A673 (cell line): ENCODE data around the gene STYK1.

Experiments
- EZH2 ChIP-seq: fragments of 200-600 bp; sonication (generic); IDR thresholded peaks from 2 replicates; pipeline ENCODE4 v1.6.1; 2017; ENCODE audit warnings: borderline replicate concordance, low read depth, mild to moderate bottlenecking, mixed read lengths, antibody characterized with exemption, low read length; ENCODE audit not compliant: poor library complexity, severe bottlenecking
- TF ChIP-seq, protein P1 (sequence below): fragments of 300-800, 200-600 bp; sonication (generic); conservative IDR thresholded peaks from 2 replicates; pipeline ENCODE4 v1.5.1; 2017; ENCODE audit warnings: low read depth, mild to moderate bottlenecking, antibody characterized with exemption, low read length, moderate library complexity, mixed read lengths

- TF ChIP-seq, protein P1, sequence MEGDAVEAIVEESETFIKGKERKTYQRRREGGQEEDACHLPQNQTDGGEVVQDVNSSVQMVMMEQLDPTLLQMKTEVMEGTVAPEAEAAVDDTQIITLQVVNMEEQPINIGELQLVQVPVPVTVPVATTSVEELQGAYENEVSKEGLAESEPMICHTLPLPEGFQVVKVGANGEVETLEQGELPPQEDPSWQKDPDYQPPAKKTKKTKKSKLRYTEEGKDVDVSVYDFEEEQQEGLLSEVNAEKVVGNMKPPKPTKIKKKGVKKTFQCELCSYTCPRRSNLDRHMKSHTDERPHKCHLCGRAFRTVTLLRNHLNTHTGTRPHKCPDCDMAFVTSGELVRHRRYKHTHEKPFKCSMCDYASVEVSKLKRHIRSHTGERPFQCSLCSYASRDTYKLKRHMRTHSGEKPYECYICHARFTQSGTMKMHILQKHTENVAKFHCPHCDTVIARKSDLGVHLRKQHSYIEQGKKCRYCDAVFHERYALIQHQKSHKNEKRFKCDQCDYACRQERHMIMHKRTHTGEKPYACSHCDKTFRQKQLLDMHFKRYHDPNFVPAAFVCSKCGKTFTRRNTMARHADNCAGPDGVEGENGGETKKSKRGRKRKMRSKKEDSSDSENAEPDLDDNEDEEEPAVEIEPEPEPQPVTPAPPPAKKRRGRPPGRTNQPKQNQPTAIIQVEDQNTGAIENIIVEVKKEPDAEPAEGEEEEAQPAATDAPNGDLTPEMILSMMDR: no peak
- TF ChIP-seq EZH2: no peak
Observed at GRCh38 chr12:10636124-10636523, 37.7 kb downstream of the STYK1 start.
